K562 (cell line): Measurements from ENCODE around the gene FAM20C. TPM values are rescaled to one million over a fixed set of nuclear protein-coding genes. Genes with fewer than 3 reads are reported as not detected.
"Not testable (repeated sequence)": the region's sequence is repeated elsewhere in the genome, so short reads cannot be mapped to it uniquely, and the experiment has no call there.

ENCODE experiments used
- ATAC-seq: fragments of 200-7000 bp; cut with Tn5 transposase; 3 replicates; pipeline ENCODE4 v1.9.1; 2020; ENCODE audit warnings: moderate library complexity
- BruUV-seq: library from RNA; stranded (reverse); fragments of 400-500 nt; replicated peaks from 2 replicates; lab custom pipeline; 2021; lab: Mats Ljungman, UMichigan
- CTCF ChIA-PET: fragments of 300-600 bp; formaldehyde crosslinking; extraction: SDS; loops from one replicate; lab custom pipeline; 2021; ENCODE audit warnings: low intra/inter-chr PET ratio; lab: Yijun Ruan, JAX
- POLR2A ChIA-PET: fragments of 300-600, 350-650 bp; sonication (Branson Sonifier 250); formaldehyde crosslinking; extraction: SDS; loops from one replicate; lab custom pipeline; 2021; ENCODE audit warnings: antibody characterized with exemption, inconsistent platforms; lab: Yijun Ruan, JAX
- DNase-seq, 4 experiments: peaks; one replicate each; pipeline versions ENCODE4 v3.0.0 to v3.0.0-alpha.2; 2011 to 2018; ENCODE audit warnings: low spot score in 3 of 4, mixed read lengths in 3 of 4; ENCODE audit errors: extremely low read depth in 1 of 4
- FAIRE-seq: peaks from 2 replicates; lab custom pipeline; 2011; peaks lifted over from hg19 to GRCh38; lab: Jason Lieb, UNC
- H2AFZ ChIP-seq: 2 replicates; pipeline ENCODE4 v1.6.0; 2011; ENCODE audit warnings: low read depth, low read length, control low read depth, inconsistent platforms
- H3K27ac ChIP-seq: fragments of 200-600 bp; 3 replicates; pipeline ENCODE4 v1.8.0; 2011; ENCODE audit warnings: low read depth, mild to moderate bottlenecking, control low read depth, inconsistent platforms, low read length, moderate library complexity, mixed read lengths; ENCODE audit errors: extremely low read depth
- H3K27me3 ChIP-seq, 2 experiments: fragments of 300-600 bp in 1 of 2; 2 replicates in 1 of 2; 3 replicates in 1 of 2; pipeline versions ENCODE4 v1.6.0 to v1.8.0; 2011; ENCODE audit warnings: inconsistent platforms in 2 of 2, low read length in 2 of 2, mild to moderate bottlenecking in 1 of 2, mixed read lengths in 1 of 2, moderate library complexity in 1 of 2; ENCODE audit not compliant: control insufficient read depth in 2 of 2, insufficient read depth in 2 of 2
- H3K36me3 ChIP-seq: fragments of 300-600 bp; 3 replicates; pipeline ENCODE4 v1.8.0; 2011; ENCODE audit warnings: mild to moderate bottlenecking, low read length, inconsistent platforms; ENCODE audit not compliant: control insufficient read depth, insufficient read depth
- H3K4me1 ChIP-seq, 2 experiments: fragments of 200-600 bp in 1 of 2; replicated peaks in 1 of 2; 2 replicates in 1 of 2; 3 replicates in 1 of 2; pipeline versions ENCODE4 v1.5.1 to v1.8.0; 2011; ENCODE audit warnings: inconsistent platforms in 2 of 2, low read length in 2 of 2, mild to moderate bottlenecking in 1 of 2, mixed read lengths in 1 of 2, moderate library complexity in 1 of 2; ENCODE audit not compliant: control insufficient read depth in 2 of 2, insufficient read depth in 2 of 2
- H3K4me2 ChIP-seq: 2 replicates; pipeline ENCODE4 v1.6.1; 2011; ENCODE audit warnings: low read length, control low read depth, inconsistent platforms, mixed read lengths; ENCODE audit not compliant: insufficient read depth
- H3K4me3 ChIP-seq: fragments of 200-600 bp; sonication (generic), shearing (Covaris generic); 2 replicates; pipeline ENCODE4 v1.5.1; 2016; ENCODE audit warnings: control low read depth, inconsistent platforms
- H3K79me2 ChIP-seq: fragments of 200-600 bp; 3 replicates; pipeline ENCODE4 v1.8.0; 2011; ENCODE audit warnings: low read length, inconsistent platforms; ENCODE audit not compliant: control insufficient read depth, insufficient read depth
- H3K9ac ChIP-seq, 2 experiments: 2 replicates each; pipeline versions ENCODE4 v1.6.0 to v1.6.1; 2011; ENCODE audit warnings: low read depth in 2 of 2, low read length in 2 of 2, control low read depth in 1 of 2, inconsistent platforms in 1 of 2, mild to moderate bottlenecking in 1 of 2, mixed read lengths in 1 of 2; ENCODE audit not compliant: insufficient read depth in 1 of 2
- H3K9me1 ChIP-seq: one replicate; pipeline ENCODE4 v1.6.0; 2011; ENCODE audit warnings: inconsistent platforms, mild to moderate bottlenecking, low read length, moderate library complexity; ENCODE audit not compliant: control insufficient read depth, insufficient read depth
- H3K9me3 ChIP-seq: replicated peaks from 2 replicates; pipeline ENCODE4 v1.5.1; 2011; ENCODE audit warnings: low read depth, low read length, inconsistent platforms; ENCODE audit not compliant: control insufficient read depth, insufficient read depth
- H4K20me1 ChIP-seq: replicated peaks from 2 replicates; pipeline ENCODE4 v1.6.1; 2011; ENCODE audit warnings: low read length, inconsistent platforms, mixed read lengths; ENCODE audit not compliant: control insufficient read depth, insufficient read depth
- ATF1 ChIP-seq, 2 experiments: fragments of 450-650 bp in 1 of 2; IDR thresholded peaks; 2 replicates each; pipeline ENCODE4 v1.6.1; 2016; ENCODE audit warnings: missing compliant biosample characterization in 1 of 2, missing genetic modification characterization in 1 of 2
- CSDE1 ChIP-seq, 2 experiments: fragments of 450-650 bp; IDR thresholded peaks; 2 replicates each; pipeline ENCODE4 v1.6.1; 2016; ENCODE audit warnings: mild to moderate bottlenecking in 1 of 2
- WGBS: fragments of 100-300 bp; shearing (Covaris generic); methylation state at CpG from one replicate; pipeline ENCODE4 v1.1.6; 2016; ENCODE audit warnings: low coverage, mixed read lengths; ENCODE audit not compliant: insufficient coverage; ENCODE audit errors: missing lambda C conversion rate; 5-methylcytosine and 5-hydroxymethylcytosine counted together
- in situ Hi-C: fragments of 300-500 bp; cut with MboI; formaldehyde crosslinking; loops from 4 replicates; pipeline ENCODE4 v1.15.0; 2018; ENCODE audit warnings: inconsistent platforms, mixed read lengths
- intact Hi-C: fragments of 100-400 bp; cut with micrococcal nuclease; formaldehyde crosslinking; loops from 2 replicates; pipeline ENCODE4 v1.14.2; 2022
- polyA plus RNA-seq, 8 experiments: library from polyadenylated mRNA; depleted of rRNA in 4 of 8; stranded (reverse) in 5 of 8; unstranded in 3 of 8; fragments of >200 nt; fragmentation: Nextera tagmentation in 2 of 8; fragmentation: Illumina TruSeq in 1 of 8; extraction: Ambion mirVana in 2 of 8; extraction: Trizol in 1 of 8; gene quantifications; 2 replicates each; pipeline versions ENCODE4 v1.2.1 to v1.2.3, GENCODE V29; 2011 to 2014; ENCODE audit warnings: inconsistent platforms in 1 of 8, missing spikeins in 1 of 8
- total RNA-seq, 7 experiments: library from RNA; depleted of rRNA in 6 of 7; stranded (reverse); fragments of >200 nt in 6 of 7; fragmentation: Illumina TruSeq in 2 of 7; extraction: Trizol in 2 of 7; gene quantifications; 2 replicates each; pipeline versions ENCODE4 v1.2.1 to v1.2.3, GENCODE V29; 2011 to 2021; ENCODE audit warnings: low replicate concordance in 1 of 7

The FAM20C gene
- total and polyA plus RNA-seq, 9 of the 15 experiments (the other 6 are each of a cell fraction or from before 2014, with no cell fraction given), result 0.09 TPM; not detected in 8

- DNase-seq, H3K4me3 ChIP-seq, H3K79me2 ChIP-seq, H3K27ac ChIP-seq, H3K9ac ChIP-seq, H3K9me1 ChIP-seq, H3K9me3 ChIP-seq, H3K36me3 ChIP-seq, H3K4me2 ChIP-seq, ATAC-seq, FAIRE-seq, H2AFZ ChIP-seq, POLR2A ChIA-PET, intact Hi-C loops, BruUV-seq: not testable (repeated sequence)
- Histone ChIP-seq H3K27me3 (peaks cover 86 to 96% of the 10 kb centered on the region in 2 experiments), H4K20me1 (peaks cover 16% of the 10 kb centered on the region), H3K4me1 (peaks cover 0 to 24% of the 10 kb centered on the region in 2 experiments; a peak in 2 of 5 replicates)
- in situ Hi-C loops, result loop anchor here (5.0 kb wide), 1 partner anchor 65 kb away; no protein-coding TSS in a partner anchor
- 2% methylated on average over 2 of the region's 11 CpGs for WGBS
- CTCF ChIA-PET, result interaction anchor here (0.7 kb wide), 1 partner anchor 14 kb away, joined by 3 read pairs; no protein-coding TSS in a partner anchor
Observed at GRCh38 chr7:182502-182901, 9.9 kb upstream of the FAM20C start.

DNA sequence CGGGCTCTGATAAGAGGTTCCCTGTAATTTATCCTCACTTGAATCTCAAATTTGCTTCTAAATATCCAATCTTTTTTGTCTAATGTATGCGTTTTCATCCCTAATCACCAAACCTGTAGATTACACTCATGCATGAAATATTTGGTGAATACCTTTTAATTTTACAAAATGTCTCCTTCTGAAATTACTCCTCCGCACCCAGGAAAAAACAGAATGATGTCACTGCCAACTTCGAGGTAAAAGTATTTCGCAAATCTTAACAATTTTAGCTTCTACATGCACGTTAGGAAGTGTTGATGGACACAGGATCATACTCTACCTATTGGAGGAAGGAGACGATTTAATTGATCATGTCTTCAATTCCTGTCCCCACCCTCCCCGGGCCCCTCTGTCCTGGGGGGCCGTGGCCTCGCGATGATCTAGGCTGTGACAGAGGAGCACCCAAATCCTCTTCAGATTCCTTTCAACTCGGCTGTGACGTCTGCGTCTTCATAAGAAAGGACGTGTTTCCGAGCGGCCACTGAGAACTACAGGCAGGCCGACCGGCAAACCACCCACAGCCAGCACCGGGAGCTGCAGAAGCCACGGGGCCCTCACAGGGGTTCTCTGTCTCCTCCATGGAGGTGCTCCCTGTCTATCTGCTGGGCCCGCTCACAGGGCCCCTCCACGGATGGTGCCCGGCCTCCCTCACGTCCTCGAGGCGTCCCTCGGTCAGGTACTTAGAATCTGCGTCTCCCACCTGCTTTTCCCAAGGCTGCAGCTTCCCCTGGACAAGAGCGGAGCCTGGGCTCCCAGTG, 8.7 kb upstream of the FAM20C start:
- H3K36me3 ChIP-seq, result no peaks in the 10 kb centered on the region
- H3K9me3 ChIP-seq, result no peaks in the 10 kb centered on the region; the same call in 1 of the 2 replicates
- H3K27ac ChIP-seq, result no peak overlapping the region
- H3K4me1 ChIP-seq, result peaks cover 0 to 28% of the 10 kb centered on the region in 2 experiments; a peak in 3 of 5 replicates
- peaks cover 12% of the 10 kb centered on the region for H4K20me1 ChIP-seq
- H3K4me3 ChIP-seq, result no peak overlapping the region
- POLR2A ChIA-PET, result no interaction called here
- no peak overlapping the region for H3K9ac ChIP-seq
- intact Hi-C loops, result no loop called here
- DNase-seq (no peak), FAIRE-seq (no peak), ATAC-seq (no peak)
- TF ChIP-seq ATF1 (CRISPR knock-in tag; IDR thresholded peaks at IDR 0.05) (no peak), ATF1 (tag; IDR thresholded peaks at IDR 0.05) (0 out of 2 replicates have a peak, but pooled peaks have one; percentile 14), CSDE1 (IDR thresholded peaks at IDR 0.05) (no peak)
- WGBS, result 3% methylated on average over 30 of the region's 30 CpGs
- H2AFZ ChIP-seq, result no peak overlapping the region
- peaks cover 86 to 96% of the 10 kb centered on the region in 2 experiments for H3K27me3 ChIP-seq
- H3K79me2 ChIP-seq, result no peaks in the 10 kb centered on the region
- in situ Hi-C loops, result loop anchor here (5.0 kb wide), 1 partner anchor 66 kb away; no protein-coding TSS in a partner anchor
- peaks cover 3% of the 10 kb centered on the region for H3K9me1 ChIP-seq
- CTCF ChIA-PET, result no interaction called here
- no TSS peak for BruUV-seq
- H3K4me2 ChIP-seq, result no peak overlapping the region
